HG02973 (cell line): ENCODE results near the gene KLF7.

ENCODE experiments used
- ATAC-seq: cut with Tn5 transposase; IDR thresholded peaks from one replicate; pipeline ENCODE4 v1.9.1; 2021; ENCODE audit warnings: moderate library complexity; ENCODE audit not compliant: unreplicated experiment

KLF7 gene

DNA sequence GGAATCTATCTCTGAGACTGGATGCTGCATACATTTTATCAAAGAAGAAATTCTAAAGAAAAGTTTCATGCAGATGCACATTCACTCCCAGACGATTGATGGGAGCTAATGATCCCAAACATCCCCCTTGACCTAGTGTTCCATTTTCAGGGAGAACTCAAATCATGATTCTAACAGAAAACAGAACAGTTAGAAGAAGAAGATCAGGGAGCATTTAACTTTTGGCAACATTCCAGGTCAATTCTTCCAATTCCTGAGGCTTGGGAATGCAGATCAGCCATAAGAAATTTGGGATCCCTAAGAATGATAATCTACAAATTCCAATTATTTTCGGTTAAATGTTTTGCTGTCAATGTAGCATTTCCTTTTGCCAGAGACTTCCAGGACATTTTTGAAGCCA lies 129.9 kb downstream of the KLF7 start:
- ATAC-seq: no peak

DNA sequence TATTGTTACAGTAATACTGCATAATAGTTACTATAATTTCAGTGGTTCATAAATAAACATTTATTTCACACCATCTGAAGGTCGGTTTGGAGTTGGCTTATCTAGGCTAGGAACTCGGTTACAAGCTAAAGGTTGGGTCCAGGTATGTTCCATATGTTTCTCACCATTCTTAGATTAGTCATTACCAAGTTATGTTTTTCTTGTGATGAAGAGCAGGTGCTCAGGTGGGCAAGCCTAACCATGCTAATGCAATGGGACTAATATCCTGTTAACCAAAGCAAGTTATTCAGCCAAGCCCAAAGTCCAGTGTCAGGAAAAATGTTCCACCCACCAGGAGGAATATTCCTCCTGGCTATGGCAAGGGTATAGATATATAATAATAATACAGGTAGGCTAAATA lies 133.3 kb downstream of the KLF7 start:
- no peak for ATAC-seq
